Caco-2 (cell line): Measurements from ENCODE around the gene SLC25A10. TPM values are rescaled to one million over a fixed set of nuclear protein-coding genes. Genes with fewer than 3 reads are reported as not detected.

Experiments
- BruUV-seq: library from RNA; stranded (reverse); fragments of 400-500 nt; replicated peaks from 2 replicates; lab custom pipeline; 2021; lab: Mats Ljungman, UMichigan
- CTCF ChIA-PET: fragments of 300-600 bp; sonication (Branson Sonifier 250); formaldehyde crosslinking; loops from one replicate; lab custom pipeline; 2022; ENCODE audit warnings: antibody characterized with exemption; lab: Charles Lee
- POLR2A ChIA-PET: fragments of 300-600 bp; sonication (Branson Sonifier 250); formaldehyde crosslinking; loops from one replicate; lab custom pipeline; 2022; ENCODE audit warnings: antibody characterized with exemption; lab: Charles Lee
- DNase-seq, 2 experiments: peaks; one replicate each; pipeline versions ENCODE4 v3.0.0 to v3.0.0-alpha.2; 2020 to 2022
- H3K27me3 ChIP-seq: replicated peaks from 2 replicates; pipeline ENCODE4 v1.6.0; 2011; ENCODE audit warnings: low read length; ENCODE audit not compliant: control insufficient read depth, insufficient read depth
- H3K36me3 ChIP-seq: 2 replicates; pipeline ENCODE4 v1.5.1; 2011; ENCODE audit warnings: low read length; ENCODE audit not compliant: control insufficient read depth, insufficient read depth
- H3K4me1 ChIP-seq: fragments of 250-450 bp; sonication (Bioruptor Pico); 2 replicates; pipeline ENCODE4 v1.5.1; 2020; ENCODE audit warnings: mild to moderate bottlenecking
- H3K4me3 ChIP-seq: 2 replicates; pipeline ENCODE4 v1.5.1; 2011; ENCODE audit warnings: low read depth, mild to moderate bottlenecking, control low read depth, low read length
- H3K9me3 ChIP-seq: fragments of 250-450 bp; sonication (Bioruptor Pico); 2 replicates; pipeline ENCODE4 v1.5.1; 2020; ENCODE audit warnings: mild to moderate bottlenecking, moderate library complexity
- H3K27ac Mint-ChIP-seq: one replicate; pipeline ENCODE4 v1.8.0; 2022; ENCODE audit warnings: mixed read lengths; ENCODE audit not compliant: unreplicated experiment
- H3K27me3 Mint-ChIP-seq: one replicate; pipeline ENCODE4 v1.8.0; 2022; ENCODE audit warnings: mixed read lengths; ENCODE audit not compliant: insufficient read depth, unreplicated experiment
- H3K36me3 Mint-ChIP-seq: one replicate; pipeline ENCODE4 v1.8.0; 2022; ENCODE audit warnings: mild to moderate bottlenecking, mixed read lengths; ENCODE audit not compliant: insufficient read depth, unreplicated experiment
- H3K4me1 Mint-ChIP-seq: one replicate; pipeline ENCODE4 v1.8.0; 2022; ENCODE audit warnings: low read depth, mixed read lengths; ENCODE audit not compliant: unreplicated experiment
- H3K4me3 Mint-ChIP-seq: one replicate; pipeline ENCODE4 v1.8.0; 2022; ENCODE audit warnings: mild to moderate bottlenecking, moderate library complexity, mixed read lengths; ENCODE audit not compliant: unreplicated experiment
- H3K9me3 Mint-ChIP-seq: one replicate; pipeline ENCODE4 v1.8.0; 2022; ENCODE audit warnings: mixed read lengths; ENCODE audit not compliant: unreplicated experiment
- intact Hi-C: fragments of 100-400 bp; cut with micrococcal nuclease; formaldehyde crosslinking; loops from one replicate; pipeline ENCODE4 v1.10.0; 2022; ENCODE audit not compliant: unreplicated experiment
- total RNA-seq: library from RNA; stranded (reverse); gene quantifications from 2 replicates; pipeline ENCODE4 v1.2.3, GENCODE V29; 2022
- TF ChIP-seq, protein P1 (sequence below), 2 experiments: fragments of 200-600 bp in 1 of 2; IDR thresholded peaks; 1 replicate in 1 of 2; 2 replicates in 1 of 2; pipeline versions ENCODE4 v1.5.1 to v1.8.0; 2011 to 2022; ENCODE audit warnings: antibody characterized with exemption in 1 of 2, control low read depth in 1 of 2, inconsistent platforms in 1 of 2, low read depth in 1 of 2, low read length in 1 of 2, mild to moderate bottlenecking in 1 of 2, moderate library complexity in 1 of 2; ENCODE audit not compliant: insufficient read depth in 1 of 2, severe bottlenecking in 1 of 2, unreplicated experiment in 1 of 2

SLC25A10 gene
- total RNA-seq, 1 experiment from 2014 or later = 49.5 TPM

DNA sequence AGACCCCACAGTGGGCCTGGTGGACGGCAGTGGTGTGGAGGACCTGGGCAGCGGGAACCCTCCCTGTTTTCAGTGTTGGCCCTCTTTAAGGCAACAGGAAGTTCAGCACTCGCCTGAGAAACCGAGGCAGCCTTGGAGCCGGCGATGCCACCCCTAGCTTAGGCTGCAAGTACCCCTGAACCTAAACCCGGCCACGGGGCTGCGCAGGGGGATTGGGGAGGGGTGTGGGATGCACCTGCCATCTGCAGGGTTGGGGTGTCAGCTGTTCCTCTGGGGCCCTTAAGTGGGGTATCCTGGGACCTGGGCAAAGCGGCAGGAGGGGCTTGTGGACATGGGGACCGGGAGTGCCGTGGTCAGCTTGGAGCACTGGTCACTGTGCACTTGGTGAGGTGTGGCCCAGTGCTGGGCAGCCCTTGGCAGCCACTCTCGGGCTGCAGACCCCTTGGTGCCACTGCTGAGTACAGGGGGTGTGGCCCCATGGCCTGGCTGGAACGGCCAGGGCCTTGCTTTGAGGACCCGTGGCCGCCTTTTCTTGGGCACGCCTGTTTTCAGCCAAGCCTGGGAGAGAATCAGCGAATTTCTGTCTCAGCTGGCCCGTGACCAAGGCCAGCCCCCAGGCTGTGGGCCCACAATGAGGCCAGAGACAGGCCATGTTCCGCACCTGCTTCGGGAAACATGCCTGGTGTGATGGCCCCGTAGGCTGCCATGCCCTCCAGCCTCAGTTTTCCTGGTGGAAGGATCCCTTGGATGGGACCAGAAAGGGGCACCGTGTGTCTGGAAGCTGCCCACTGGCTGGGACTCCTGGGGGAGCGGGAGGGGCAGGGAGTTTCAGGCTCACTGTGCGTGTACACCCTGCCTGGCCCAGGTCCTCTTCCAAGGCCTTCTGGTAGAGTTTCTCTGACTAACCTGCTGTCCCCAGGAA, 4.1 kb upstream of the SLC25A10 start:
- intact Hi-C loops = no loop called here
- H3K9me3 Mint-ChIP-seq = no peaks in the 10 kb centered on the region
- Histone ChIP-seq H3K4me3 (no peak overlapping the region), H3K36me3 (peaks cover 4% of the 10 kb centered on the region), H3K9me3 (no peaks in the 10 kb centered on the region), H3K27me3 (no peaks in the 10 kb centered on the region), H3K4me1 (peaks cover 27% of the 10 kb centered on the region)
- no peak overlapping the region for H3K4me3 Mint-ChIP-seq
- TF ChIP-seq, protein P1, sequence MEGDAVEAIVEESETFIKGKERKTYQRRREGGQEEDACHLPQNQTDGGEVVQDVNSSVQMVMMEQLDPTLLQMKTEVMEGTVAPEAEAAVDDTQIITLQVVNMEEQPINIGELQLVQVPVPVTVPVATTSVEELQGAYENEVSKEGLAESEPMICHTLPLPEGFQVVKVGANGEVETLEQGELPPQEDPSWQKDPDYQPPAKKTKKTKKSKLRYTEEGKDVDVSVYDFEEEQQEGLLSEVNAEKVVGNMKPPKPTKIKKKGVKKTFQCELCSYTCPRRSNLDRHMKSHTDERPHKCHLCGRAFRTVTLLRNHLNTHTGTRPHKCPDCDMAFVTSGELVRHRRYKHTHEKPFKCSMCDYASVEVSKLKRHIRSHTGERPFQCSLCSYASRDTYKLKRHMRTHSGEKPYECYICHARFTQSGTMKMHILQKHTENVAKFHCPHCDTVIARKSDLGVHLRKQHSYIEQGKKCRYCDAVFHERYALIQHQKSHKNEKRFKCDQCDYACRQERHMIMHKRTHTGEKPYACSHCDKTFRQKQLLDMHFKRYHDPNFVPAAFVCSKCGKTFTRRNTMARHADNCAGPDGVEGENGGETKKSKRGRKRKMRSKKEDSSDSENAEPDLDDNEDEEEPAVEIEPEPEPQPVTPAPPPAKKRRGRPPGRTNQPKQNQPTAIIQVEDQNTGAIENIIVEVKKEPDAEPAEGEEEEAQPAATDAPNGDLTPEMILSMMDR (IDR thresholded peaks at IDR 0.05; ENCODE audit: insufficient read depth in 1 of 2, low read depth in 1 of 2, low read length in 1 of 2, severe bottlenecking in 1 of 2, unreplicated experiment in 1 of 2) = no peak
- DNase-seq = no peak
- POLR2A ChIA-PET = interaction anchor here (0.9 to 1.0 kb wide), 2 partner anchors 24 to 25 kb away, joined by 3 to 5 read pairs; partner anchors contain the start of genes ARL16 and HGS
- peak overlapping the region; percentile 53 for H3K27ac Mint-ChIP-seq
- H3K36me3 Mint-ChIP-seq = peaks cover 94% of the 10 kb centered on the region
- no TSS peak for BruUV-seq
- no peaks in the 10 kb centered on the region for H3K27me3 Mint-ChIP-seq
- CTCF ChIA-PET = no interaction called here
- peaks cover 9% of the 10 kb centered on the region for H3K4me1 Mint-ChIP-seq

DNA sequence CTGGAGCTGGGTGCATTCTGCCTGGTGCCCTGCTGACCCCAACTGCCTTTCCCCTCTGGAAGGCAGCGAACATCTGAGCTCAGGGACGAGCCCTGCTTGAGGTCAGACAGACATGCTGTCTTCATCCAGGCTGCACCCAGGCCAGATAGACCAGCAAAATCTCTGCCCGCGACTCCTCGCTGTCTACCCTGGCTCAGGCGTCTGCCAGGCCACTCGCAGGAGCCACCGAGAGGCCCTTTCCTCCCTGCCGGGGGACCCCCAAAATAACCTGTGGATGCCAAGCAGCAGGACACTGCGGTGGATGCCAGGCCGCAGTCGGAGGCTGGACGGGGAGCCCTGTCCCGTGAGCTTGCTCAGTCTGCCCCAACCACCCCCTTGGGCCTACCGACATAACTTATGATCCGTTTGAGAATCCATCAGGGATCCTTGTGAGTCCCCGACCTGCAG, 3.3 kb upstream of the SLC25A10 start:
- Mint-ChIP-seq H3K27ac (peak overlapping the region; percentile 53), H3K4me1 (peaks cover 9% of the 10 kb centered on the region), H3K36me3 (peaks cover 94% of the 10 kb centered on the region), H3K4me3 (no peak overlapping the region), H3K27me3 (no peaks in the 10 kb centered on the region), H3K9me3 (no peaks in the 10 kb centered on the region)
- Histone ChIP-seq H3K4me1 (peaks cover 34% of the 10 kb centered on the region), H3K4me3 (no peak overlapping the region), H3K9me3 (no peaks in the 10 kb centered on the region), H3K36me3 (peaks cover 4% of the 10 kb centered on the region), H3K27me3 (no peaks in the 10 kb centered on the region)
- intact Hi-C loops = no loop called here
- POLR2A ChIA-PET = interaction anchor here (0.9 kb wide), 1 partner anchor 25 kb away, joined by 3 read pairs; the partner anchor contains the start of genes ARL16 and HGS
- CTCF ChIA-PET = no interaction called here
- DNase-seq = no peak
- TF ChIP-seq, protein P1 (IDR thresholded peaks at IDR 0.05; ENCODE audit: insufficient read depth in 1 of 2, low read depth in 1 of 2, low read length in 1 of 2, severe bottlenecking in 1 of 2, unreplicated experiment in 1 of 2) = no peak
- no TSS peak for BruUV-seq

DNA sequence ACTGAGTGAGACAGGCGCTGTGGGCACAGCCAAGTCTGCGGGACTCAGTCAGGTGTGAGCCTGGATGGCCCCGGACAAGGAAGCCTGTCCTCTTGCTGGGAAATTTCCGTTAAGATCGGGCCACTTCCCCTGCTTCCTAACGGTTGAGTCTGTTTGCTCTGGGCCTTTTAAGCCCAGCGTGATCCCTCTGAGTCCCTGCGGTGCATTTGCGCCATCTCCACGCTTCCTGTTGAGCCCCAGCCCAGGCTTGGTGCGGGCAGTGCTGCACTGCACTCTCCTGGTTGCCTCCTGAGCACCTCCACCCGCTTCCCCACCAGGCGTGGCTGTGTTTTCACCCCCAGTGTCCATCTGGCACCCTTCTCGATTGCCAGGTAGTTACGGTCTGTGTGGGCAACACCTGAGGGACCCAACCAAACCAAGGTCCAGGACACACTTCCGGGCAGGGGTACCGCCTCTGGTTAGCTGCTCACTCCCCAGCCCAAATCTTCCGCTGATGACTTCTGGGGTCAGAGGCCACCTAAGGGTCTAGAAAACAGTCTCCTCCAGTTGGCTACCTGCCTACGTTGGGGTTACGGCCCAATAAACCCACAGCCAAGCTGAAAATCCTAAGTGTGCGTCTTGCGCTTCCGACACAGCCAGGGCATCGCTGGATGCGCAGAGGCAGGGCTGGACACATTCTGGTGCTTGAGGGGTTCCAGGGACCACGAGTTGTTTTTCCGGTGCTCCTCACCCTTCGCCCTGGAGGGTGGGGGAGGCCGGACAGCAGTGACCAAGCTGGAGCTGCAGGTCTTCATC, 1.4 kb upstream of the SLC25A10 start:
- TF ChIP-seq, protein P1 (IDR thresholded peaks at IDR 0.05; ENCODE audit: insufficient read depth in 1 of 2, low read depth in 1 of 2, low read length in 1 of 2, severe bottlenecking in 1 of 2, unreplicated experiment in 1 of 2) = no peak
- intact Hi-C loops = loop anchor here (1.0 kb wide), 1 partner anchor 7 kb away; the partner anchor contains the start of gene MRPL12
- Histone ChIP-seq H3K36me3 (peaks cover 3% of the 10 kb centered on the region), H3K27me3 (no peaks in the 10 kb centered on the region), H3K4me3 (peak overlapping the region; percentile 65), H3K4me1 (peaks cover 31% of the 10 kb centered on the region), H3K9me3 (no peaks in the 10 kb centered on the region)
- H3K27ac Mint-ChIP-seq = peak overlapping the region; percentile 89
- BruUV-seq = no TSS peak
- H3K4me3 Mint-ChIP-seq = peak overlapping the region; percentile 98
- ChIA-PET CTCF (interaction anchor here (0.6 to 0.7 kb wide), 2 partner anchors 8 to 40 kb away, joined by 3 to 6 read pairs; no protein-coding TSS in a partner anchor), POLR2A (interaction anchor here (0.7 to 2.1 kb wide), 3 partner anchors 8 to 376 kb away, joined by 3 to 11 read pairs (median 3); partner anchors contain the start of gene MRPL12)
- peaks cover 85% of the 10 kb centered on the region for H3K36me3 Mint-ChIP-seq
- H3K4me1 Mint-ChIP-seq = peaks cover 9% of the 10 kb centered on the region
- no peaks in the 10 kb centered on the region for H3K27me3 Mint-ChIP-seq
- H3K9me3 Mint-ChIP-seq = no peaks in the 10 kb centered on the region
- DNase-seq = no peak
